NCI-H774 (cell line): Measurements from ENCODE around the gene POLE2.
A peak's percentile ranks its signal among the peaks of the same experiment; 100 is the strongest.
"Not testable (repeated sequence)": the region's sequence is repeated elsewhere in the genome, so short reads cannot be mapped to it uniquely, and the experiment has no call there.

Experiments used
- DNase-seq: peaks from one replicate; lab custom pipeline; 2025; lab: John Stamatoyannopoulos, UW

The POLE2 gene

GRCh38 chr14:49659526-49660455 is 28.2 kb downstream of the POLE2 start:
- DNase-seq = no peak

GRCh38 chr14:49657500-49657899 is 30.5 kb downstream of the POLE2 start:
- DNase-seq = not testable (repeated sequence)

GRCh38 chr14:49654511-49654910 is 33.5 kb downstream of the POLE2 start:
- DNase-seq = no peak

- no peak for DNase-seq
Observed at GRCh38 chr14:49653508-49653907, 34.5 kb downstream of the POLE2 start.

- no peak for DNase-seq
Observed at GRCh38 chr14:49642163-49642562, 45.9 kb downstream of the POLE2 start.

GRCh38 chr14:49641697-49642129 is 46.3 kb downstream of the POLE2 start:
- peak; percentile 6 for DNase-seq

GRCh38 chr14:49640540-49641417 is 47.2 kb downstream of the POLE2 start:
- no peak for DNase-seq

- DNase-seq = no peak
Observed at GRCh38 chr14:49637534-49638078, 50.4 kb downstream of the POLE2 start.

GRCh38 chr14:49636866-49637265 is 51.1 kb downstream of the POLE2 start:
- no peak for DNase-seq

GRCh38 chr14:49634547-49635334 is 53.3 kb downstream of the POLE2 start, which contains the start of gene DNAAF2:
Gene DNAAF2, minus strand, starts transcription at chr14:49635244. Its CDS starts 95 bp downstream, at chr14:49635149.
- peak; percentile 36 for DNase-seq

GRCh38 chr14:49633640-49634546 is 54.1 kb downstream of the POLE2 start:
- peak; percentile 79 for DNase-seq

- DNase-seq = no peak
Observed at GRCh38 chr14:49623941-49624839, 63.8 kb downstream of the POLE2 start.

- DNase-seq = no peak
Observed at GRCh38 chr14:49623387-49623786, 64.6 kb downstream of the POLE2 start.

- no peak for DNase-seq
Observed at GRCh38 chr14:49622022-49622607, 65.9 kb downstream of the POLE2 start.

- peak; percentile 22 for DNase-seq
Observed at GRCh38 chr14:49621114-49621881, 66.7 kb downstream of the POLE2 start.

- DNase-seq = peak; percentile 91
Observed at GRCh38 chr14:49620182-49621113, 67.6 kb downstream of the POLE2 start, which contains the start of the genes MGAT2 and RPL36AL. Gene MGAT2, plus strand, starts transcription at chr14:49620799. Its CDS starts 470 bp downstream, at chr14:49621269. Gene RPL36AL, minus strand, starts transcription at chr14:49620626. Its CDS starts 1,522 bp downstream, at chr14:49619104.

- DNase-seq = no peak
Observed at GRCh38 chr14:49619730-49620129, 68.3 kb downstream of the POLE2 start.
